Aorta (tissue), 5 donors: ENCODE results near the gene USP51. TPM values are rescaled to one million over a fixed set of nuclear protein-coding genes. Genes with fewer than 3 reads are reported as not detected.
"Not testable (repeated sequence)": the region's sequence is repeated elsewhere in the genome, so short reads cannot be mapped to it uniquely, and the experiment has no call there.

ENCODE experiments used
- ATAC-seq: fragments of 200-7000 bp; cut with Tn5 transposase; one replicate; pipeline ENCODE4 v1.9.1; 2022; ENCODE audit warnings: moderate library complexity; ENCODE audit not compliant: low FRiP score
- DNase-seq, 2 donors: peaks; one replicate each; pipeline ENCODE4 v3.0.0-alpha.2; 2020
- H3K27ac ChIP-seq, 2 donors: one replicate each; pipeline ENCODE4 v1.5.1; 2013; ENCODE audit warnings: low read length in 2 of 2, mild to moderate bottlenecking in 2 of 2, moderate library complexity in 2 of 2, control low read depth in 1 of 2, inconsistent platforms in 1 of 2, low read depth in 1 of 2
- H3K27me3 ChIP-seq, 2 donors: one replicate each; pipeline ENCODE4 v1.6.1; 2013; ENCODE audit warnings: control low read depth in 1 of 2, low read length in 1 of 2, mild to moderate bottlenecking in 1 of 2, moderate library complexity in 1 of 2; ENCODE audit not compliant: insufficient read depth in 2 of 2, control insufficient read depth in 1 of 2
- H3K36me3 ChIP-seq, 2 donors: one replicate each; pipeline ENCODE4 v1.6.1; 2013; ENCODE audit warnings: control low read depth in 1 of 2, low read length in 1 of 2, mild to moderate bottlenecking in 1 of 2; ENCODE audit not compliant: insufficient read depth in 2 of 2, control insufficient read depth in 1 of 2
- H3K4me1 ChIP-seq, 2 donors: one replicate each; pipeline ENCODE4 v1.6.1; 2013; ENCODE audit warnings: low read length in 2 of 2, control low read depth in 1 of 2, mild to moderate bottlenecking in 1 of 2, moderate library complexity in 1 of 2; ENCODE audit not compliant: insufficient read depth in 2 of 2, control insufficient read depth in 1 of 2
- H3K4me3 ChIP-seq, 2 donors: one replicate each; pipeline ENCODE4 v1.5.1; 2013; ENCODE audit warnings: low read length in 2 of 2, control low read depth in 1 of 2, mild to moderate bottlenecking in 1 of 2
- H3K9me3 ChIP-seq: one replicate; pipeline ENCODE4 v1.6.1; 2013; ENCODE audit warnings: mild to moderate bottlenecking, low read length; ENCODE audit not compliant: control insufficient read depth
- WGBS, 2 donors: extraction: QIAGEN DNeasy Blood & Tissue Kit; methylation state at CpG; one replicate each; pipeline ENCODE4 v1.1.7; 2013; 5-methylcytosine and 5-hydroxymethylcytosine counted together
- intact Hi-C, 2 donors: fragments of 100-400 bp; cut with DNase I; formaldehyde crosslinking; loops; one replicate each; pipeline versions ENCODE4 v1.14.2 to v1.15.0; 2022
- microRNA-seq, 2 donors: library from miRNA; unstranded; fragments of <30 nt; microRNA quantifications; one replicate each; pipeline ENCODE4 v1.2.0, GENCODE V29; 2020
- polyA plus RNA-seq, 2 donors: library from polyadenylated mRNA; stranded (reverse); fragments of 200-250 nt; gene quantifications; one replicate each; pipeline ENCODE4 v1.2.3, GENCODE V29; 2013
- total RNA-seq, 2 donors: library from RNA; stranded (reverse); fragmentation: NEBNext Ultra II Directional; extraction: Animal tissue kit (Norgen Biotek cat#: 25700); gene quantifications; one replicate each; pipeline ENCODE4 v1.2.1, GENCODE V29; 2021
- donor health status: healthy with polysubstance abuse.
- donor health status: Bipolar disorder and iron deficiency.
- donor health status: DM: no; HTN: no; CAD: no.
- donor health status: DM: no; HTN: no; CAD: no.
- donor health status: DM: yes; HTN: yes; CAD: no.

USP51 gene
- total and polyA plus RNA-seq, 4 donors = 0.25 to 2.7 (median 0.87) TPM

DNA sequence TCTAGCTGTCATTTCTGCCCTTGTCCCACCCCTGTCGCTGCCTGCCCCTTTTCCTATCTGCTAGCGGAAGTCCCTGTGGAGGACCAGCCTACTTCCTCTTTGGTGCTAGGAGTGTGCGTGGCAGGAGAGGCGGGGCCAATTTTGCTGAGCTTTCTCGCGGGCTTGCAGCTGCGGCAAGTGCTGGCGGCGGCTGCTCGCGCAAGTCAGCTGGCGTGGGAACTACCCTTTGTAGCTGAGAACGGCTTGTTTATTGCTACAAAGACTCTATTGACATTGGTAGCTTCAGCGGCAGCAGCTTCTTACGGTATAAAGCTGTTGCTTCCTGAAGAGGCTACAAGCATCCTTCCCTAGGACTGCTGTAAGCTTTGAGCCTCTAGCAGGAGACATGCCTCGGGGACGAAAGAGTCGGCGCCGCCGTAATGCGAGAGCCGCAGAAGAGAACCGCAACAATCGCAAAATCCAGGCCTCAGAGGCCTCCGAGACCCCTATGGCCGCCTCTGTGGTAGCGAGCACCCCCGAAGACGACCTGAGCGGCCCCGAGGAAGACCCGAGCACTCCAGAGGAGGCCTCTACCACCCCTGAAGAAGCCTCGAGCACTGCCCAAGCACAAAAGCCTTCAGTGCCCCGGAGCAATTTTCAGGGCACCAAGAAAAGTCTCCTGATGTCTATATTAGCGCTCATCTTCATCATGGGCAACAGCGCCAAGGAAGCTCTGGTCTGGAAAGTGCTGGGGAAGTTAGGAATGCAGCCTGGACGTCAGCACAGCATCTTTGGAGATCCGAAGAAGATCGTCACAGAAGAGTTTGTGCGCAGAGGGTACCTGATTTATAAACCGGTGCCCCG lies 37.4 kb downstream of the USP51 start, which contains the start of gene MAGEH1:
TSS of gene MAGEH1 (plus strand) at position 138 of the 843 bp plus-strand sequence. CDS start at position 386, 248 bp downstream.
- DNase-seq = peak; percentile 91 to 92
- WGBS, 2 donors = 1 to 29% methylated on average over 43 of the region's 43 CpGs
- intact Hi-C loops = loop anchor here (10.0 kb wide), 3 partner anchors 263 to 1097 kb away; partner anchors contain the start of genes RRAGB (in 2 of the 2) and WNK3 (in 1 of the 2)

DNA sequence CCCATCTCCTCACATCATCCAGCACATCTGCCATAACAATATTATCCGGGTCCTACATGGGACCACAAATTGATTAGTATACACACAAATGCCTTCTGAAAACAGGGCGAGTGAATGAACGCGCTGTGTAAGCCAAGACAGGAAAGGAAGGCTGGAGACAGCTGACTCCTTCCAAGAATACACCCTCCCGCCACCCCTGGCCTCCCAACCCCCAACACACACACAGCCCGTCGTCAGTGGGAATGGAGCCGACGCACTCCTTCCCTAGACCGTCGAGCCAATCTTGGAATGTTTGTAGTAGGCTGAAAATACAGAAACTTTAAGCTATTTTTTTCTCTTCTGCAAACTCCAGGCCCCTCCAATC lies 38.0 kb downstream of the USP51 start:
- Histone ChIP-seq H3K9me3 (no peaks in the 10 kb centered on the region), H3K36me3 (no peaks in the 10 kb centered on the region), H3K27ac (peak overlapping the region in 1 of 2 donors; percentile 26), H3K4me3 (peak overlapping the region; percentile 42 to 43), H3K27me3 (no peaks in the 10 kb centered on the region), H3K4me1 (no peaks in the 10 kb centered on the region)
- intact Hi-C loops = loop anchor here (10.0 kb wide), 3 partner anchors 263 to 1097 kb away; partner anchors contain the start of genes RRAGB (in 2 of the 2) and WNK3 (in 1 of the 2)
- ATAC-seq (peak; percentile 76), DNase-seq (no peak)
- 0 to 37% methylated on average over 11 of the region's 11 CpGs for WGBS, 2 donors

More for the DNA sequence above, 37.4 kb downstream of the USP51 start, which contains the start of gene MAGEH1:
- Histone ChIP-seq H3K27ac (peak within 1 kb of the TSS in 1 of 2 donors; percentile 95), H3K4me3 (peak within 1 kb of the TSS; percentile 79 to 97), H3K27me3 (no peaks in the 10 kb centered on the region), H3K9me3 (no peaks in the 10 kb centered on the region), H3K36me3 (no peaks in the 10 kb centered on the region), H3K4me1 (no peaks in the 10 kb centered on the region)
- peak; percentile 93 for ATAC-seq

DNA sequence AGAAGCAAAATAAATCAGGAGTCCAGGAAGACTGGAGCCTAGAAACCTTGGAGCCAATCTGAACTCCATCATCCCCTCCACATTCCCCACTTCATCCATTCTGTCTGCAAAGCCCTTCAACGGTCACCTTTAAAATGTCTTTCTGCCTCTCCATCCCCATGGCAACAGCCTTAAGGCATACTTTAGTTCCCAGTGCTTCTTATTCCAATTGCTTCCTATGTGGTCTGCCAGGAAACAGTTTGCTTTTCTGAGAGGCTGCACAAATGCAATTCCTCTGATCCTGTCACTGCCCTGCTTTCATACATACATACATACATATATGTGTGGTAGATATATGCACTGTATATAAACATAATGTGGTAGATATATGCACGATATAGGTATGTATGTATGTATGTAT lies 38.5 kb downstream of the USP51 start:
- Histone ChIP-seq H3K4me1 (no peaks in the 10 kb centered on the region), H3K9me3 (no peaks in the 10 kb centered on the region), H3K4me3 (peak overlapping the region; percentile 42 to 43), H3K36me3 (no peaks in the 10 kb centered on the region), H3K27ac (no peak overlapping the region), H3K27me3 (no peaks in the 10 kb centered on the region)
- no peak for ATAC-seq
- 8 to 44% methylated on average over 2 of the region's 2 CpGs for WGBS, 2 donors
- no peak for DNase-seq
- intact Hi-C loops = loop anchor here (10.0 kb wide), 3 partner anchors 264 to 1096 kb away; partner anchors contain the start of genes RRAGB (in 2 of the 2) and WNK3 (in 1 of the 2)

DNA sequence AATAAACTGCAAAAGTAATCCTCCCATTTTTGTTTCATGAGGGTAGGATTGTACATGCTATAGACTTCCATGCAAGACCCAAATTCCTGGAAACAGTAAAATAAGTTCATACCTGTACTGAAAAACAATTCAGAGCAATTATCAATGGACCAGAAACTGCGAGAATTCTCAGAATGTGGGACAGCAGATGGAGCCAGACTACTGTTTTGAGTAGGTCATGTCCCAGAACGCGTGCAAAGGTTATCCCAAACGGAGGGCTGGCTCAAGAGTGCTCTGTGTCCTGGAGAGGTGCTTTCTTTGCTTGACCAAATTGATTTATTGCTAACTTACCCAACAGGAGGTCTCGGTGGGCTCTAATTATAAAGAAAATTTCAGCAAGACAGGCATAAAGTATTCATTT lies 39.4 kb downstream of the USP51 start:
- Histone ChIP-seq H3K4me1 (no peaks in the 10 kb centered on the region), H3K27ac (no peak overlapping the region), H3K36me3 (no peaks in the 10 kb centered on the region), H3K9me3 (no peaks in the 10 kb centered on the region), H3K4me3 (no peak overlapping the region), H3K27me3 (no peaks in the 10 kb centered on the region)
- intact Hi-C loops = loop anchor here (10.0 kb wide), 3 partner anchors 265 to 1095 kb away; partner anchors contain the start of genes RRAGB (in 2 of the 2) and WNK3 (in 1 of the 2)
- WGBS, 2 donors = 21 to 22% methylated on average over 5 of the region's 5 CpGs
- ATAC-seq (no peak), DNase-seq (no peak)

DNA sequence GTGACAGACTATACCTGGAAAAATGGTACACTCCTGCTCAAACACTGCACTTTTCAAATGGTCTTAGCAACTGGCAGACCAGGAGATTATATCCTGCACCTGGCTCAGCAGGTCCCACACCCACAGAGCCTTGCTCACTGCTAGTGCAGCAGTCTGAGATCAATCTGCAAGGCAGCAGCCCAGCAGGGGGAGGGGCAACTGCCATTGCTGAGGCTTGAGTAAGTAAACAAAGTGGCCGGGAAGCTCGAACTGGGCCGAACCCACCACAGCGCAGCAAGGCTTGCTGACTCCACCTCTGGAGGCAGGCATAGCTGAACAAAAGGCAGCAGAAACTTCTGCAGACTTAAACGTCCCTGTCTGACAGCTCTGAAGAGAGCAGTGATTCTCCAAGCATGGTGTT lies 46.2 kb downstream of the USP51 start:
- H3K27ac ChIP-seq, ATAC-seq, H3K4me3 ChIP-seq, H3K27me3 ChIP-seq, H3K9me3 ChIP-seq, H3K36me3 ChIP-seq, H3K4me1 ChIP-seq, DNase-seq, intact Hi-C loops: not testable (repeated sequence)
- WGBS, 2 donors = 63 to 72% methylated on average over 5 of the region's 5 CpGs

Small RNA genes lying within 50 kb of the gene (microRNA-seq; reads per million reads assigned to microRNA genes)
- gene MIR4536-1 = 0 reads per million in 2 donors
- 0 reads per million in 2 donors for gene MIR4536-2

Other genes with a start within 250 kb of the USP51 start
- gene PAGE3, start 224.9 kb downstream of the USP51 start, total RNA-seq = not detected
- gene PAGE3, start 224.9 kb downstream of the USP51 start, polyA plus RNA-seq = not detected
- 10 to 100 TPM; 32.3 to 37.2 TPM for gene MAGEH1, start 37.7 kb downstream of the USP51 start, total RNA-seq
- gene MAGEH1, start 37.7 kb downstream of the USP51 start, polyA plus RNA-seq = 10 to 100 TPM; 29.9 to 51.3 TPM
- gene FOXR2, start 133.6 kb upstream of the USP51 start, total RNA-seq = not detected
- gene FOXR2, start 133.6 kb upstream of the USP51 start, polyA plus RNA-seq = not detected
- gene RRAGB, start 227.9 kb upstream of the USP51 start, total RNA-seq = 10 to 100 TPM; 17.2 to 26.2 TPM
- 10 to 100 TPM; 11.5 to 15.2 TPM for gene RRAGB, start 227.9 kb upstream of the USP51 start, polyA plus RNA-seq